Transverse colon (tissue), 4 donors: ENCODE results near the gene VARS1. TPM values are rescaled to one million over a fixed set of nuclear protein-coding genes. Genes with fewer than 3 reads are reported as not detected.
A peak's percentile ranks its signal among the peaks of the same experiment; 100 is the strongest.
"Not testable (repeated sequence)": the region's sequence is repeated elsewhere in the genome, so short reads cannot be mapped to it uniquely, and the experiment has no call there.

Experiments used
- DNase-seq: peaks from one replicate; pipeline ENCODE4 v3.0.0-alpha.2; 2019
- H3K27ac ChIP-seq, 4 donors: fragments of 200-600 bp; sonication (generic); 2 replicates each; pipeline ENCODE4 v1.5.1; 2016 to 2018; ENCODE audit warnings: inconsistent platforms in 4 of 4
- H3K27me3 ChIP-seq: fragments of 200-600 bp; sonication (generic); 2 replicates; pipeline ENCODE4 v1.5.1; 2017; ENCODE audit warnings: inconsistent platforms
- H3K36me3 ChIP-seq, 4 donors: fragments of 200-600 bp; sonication (generic); 2 replicates each; pipeline ENCODE4 v1.5.1; 2017 to 2019; ENCODE audit warnings: inconsistent platforms in 4 of 4
- H3K4me1 ChIP-seq, 4 donors: fragments of 200-600 bp; sonication (generic); 2 replicates each; pipeline ENCODE4 v1.5.1; 2017 to 2020; ENCODE audit warnings: inconsistent platforms in 4 of 4
- H3K4me3 ChIP-seq, 4 donors: fragments of 200-600 bp; sonication (generic); 1 replicate in 1 of 4; 2 replicates in 3 of 4; pipeline versions ENCODE4 v1.5.1 to v1.6.1; 2017 to 2019; ENCODE audit warnings: inconsistent platforms in 4 of 4
- H3K9me3 ChIP-seq, 2 donors: fragments of 200-600 bp; sonication (generic); 2 replicates each; pipeline ENCODE4 v1.5.1; 2017 to 2019; ENCODE audit warnings: inconsistent platforms in 2 of 2
- EP300 ChIP-seq: sonication (generic); formaldehyde crosslinking; IDR thresholded peaks from one replicate; pipeline ENCODE4 v1.6.1; 2017; ENCODE audit warnings: antibody characterized with exemption, low read depth
- POLR2A ChIP-seq: fragments of 450-650 bp; IDR thresholded peaks from one replicate; pipeline ENCODE4 v1.6.1; 2016; ENCODE audit warnings: antibody characterized with exemption, mild to moderate bottlenecking, moderate library complexity
- POLR2AphosphoS5 ChIP-seq, 3 donors: sonication (generic); formaldehyde crosslinking; IDR thresholded peaks; one replicate each; pipeline ENCODE4 v1.6.1; 2016; ENCODE audit warnings: antibody characterized with exemption in 3 of 3
- WGBS, 2 donors: methylation state at CpG; one replicate each; pipeline ENCODE4 v1.1.5; 2018; ENCODE audit warnings: low coverage in 1 of 2; 5-methylcytosine and 5-hydroxymethylcytosine counted together
- in situ Hi-C, 4 donors: fragments of 200-750 bp; cut with MboI; loops; one replicate each; pipeline versions ENCODE4 v1.15.0 to v1.15.1; 2017; ENCODE audit warnings: low sequenced_read_pairs in 3 of 4, low pct_ligation_motif_present in 1 of 4, low pct_unique_long_range_greater_than_20kb in 1 of 4
- intact Hi-C: fragments of 100-400 bp; cut with DNase I; formaldehyde crosslinking; loops from one replicate; pipeline ENCODE4 v1.15.1; 2023; ENCODE audit warnings: low total_unique reads
- total RNA-seq, 4 donors: library from RNA; depleted of rRNA; stranded (reverse); fragments of >200 nt; gene quantifications; one replicate each; pipeline ENCODE4 v1.1.0, GENCODE V29; 2016
- TF ChIP-seq, protein P1 (sequence below), 5 experiments: fragments of 200-600 bp in 3 of 5; fragments of 450-650 bp in 2 of 5; sonication (generic) in 3 of 5; IDR thresholded peaks; 1 replicate in 2 of 5; 2 replicates in 3 of 5; pipeline ENCODE4 v1.5.1; 2016 to 2017; ENCODE audit warnings: antibody characterized with exemption in 5 of 5, inconsistent platforms in 3 of 5, mild to moderate bottlenecking in 2 of 5, moderate library complexity in 1 of 5

Gene VARS1
- total RNA-seq, result 10 to 100 TPM; 18.0 to 54.7 (median 31.1) TPM

- H3K4me1 ChIP-seq, result peaks cover 12 to 19% (median 15%) of the 10 kb centered on the region in 4 donors
These were observed at the start of gene VARS1 for GRCh38 chr6:31795616-31796298. Gene VARS1, minus strand, starts transcription at chr6:31795752. Its CDS starts 535 bp downstream, at chr6:31795217.

GRCh38 chr6:31844507-31844906 lies 49.0 kb upstream of the VARS1 start:
- peaks cover 0 to 19% (median 8%) of the 10 kb centered on the region in 4 donors for H3K36me3 ChIP-seq
- TF ChIP-seq EP300 (no peak), POLR2A (no peak), POLR2AphosphoS5 (IDR thresholded peaks at IDR 0.05) (no peak)
- TF ChIP-seq, protein P1, sequence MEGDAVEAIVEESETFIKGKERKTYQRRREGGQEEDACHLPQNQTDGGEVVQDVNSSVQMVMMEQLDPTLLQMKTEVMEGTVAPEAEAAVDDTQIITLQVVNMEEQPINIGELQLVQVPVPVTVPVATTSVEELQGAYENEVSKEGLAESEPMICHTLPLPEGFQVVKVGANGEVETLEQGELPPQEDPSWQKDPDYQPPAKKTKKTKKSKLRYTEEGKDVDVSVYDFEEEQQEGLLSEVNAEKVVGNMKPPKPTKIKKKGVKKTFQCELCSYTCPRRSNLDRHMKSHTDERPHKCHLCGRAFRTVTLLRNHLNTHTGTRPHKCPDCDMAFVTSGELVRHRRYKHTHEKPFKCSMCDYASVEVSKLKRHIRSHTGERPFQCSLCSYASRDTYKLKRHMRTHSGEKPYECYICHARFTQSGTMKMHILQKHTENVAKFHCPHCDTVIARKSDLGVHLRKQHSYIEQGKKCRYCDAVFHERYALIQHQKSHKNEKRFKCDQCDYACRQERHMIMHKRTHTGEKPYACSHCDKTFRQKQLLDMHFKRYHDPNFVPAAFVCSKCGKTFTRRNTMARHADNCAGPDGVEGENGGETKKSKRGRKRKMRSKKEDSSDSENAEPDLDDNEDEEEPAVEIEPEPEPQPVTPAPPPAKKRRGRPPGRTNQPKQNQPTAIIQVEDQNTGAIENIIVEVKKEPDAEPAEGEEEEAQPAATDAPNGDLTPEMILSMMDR (IDR thresholded peaks at IDR 0.05), result no peak
- H3K27ac ChIP-seq, result no peak overlapping the region
- in situ Hi-C loops, result no loop called here
- no peak overlapping the region for H3K4me3 ChIP-seq
- H3K9me3 ChIP-seq, result no peaks in the 10 kb centered on the region
- intact Hi-C loops, result no loop called here
- WGBS, 2 donors, result 90% methylated on average over 3 of the region's 3 CpGs; no CpG with 5 or more reads in 1 of the 2 donors
- no peaks in the 10 kb centered on the region for H3K4me1 ChIP-seq
- DNase-seq, result no peak
- no peaks in the 10 kb centered on the region for H3K27me3 ChIP-seq

More at GRCh38 chr6:31795616-31796298, at the start of gene VARS1:
- no peaks in the 10 kb centered on the region for H3K27me3 ChIP-seq
- in situ Hi-C loops (no loop called here), intact Hi-C loops (no loop called here)
- no peaks in the 10 kb centered on the region for H3K9me3 ChIP-seq
- H3K27ac ChIP-seq, result peak within 1 kb of the TSS; percentile 93 to 97 (median 95)
- peaks cover 0 to 7% (median 3%) of the 10 kb centered on the region in 4 donors for H3K36me3 ChIP-seq
- TF ChIP-seq POLR2A, result peak; percentile 44
- no peak for TF ChIP-seq EP300
- TF ChIP-seq, protein P1 (IDR thresholded peaks at IDR 0.05), result peak; percentile 67 to 94 (median 77)
- peak; percentile 29 to 61 (median 59) for TF ChIP-seq POLR2AphosphoS5 (IDR thresholded peaks at IDR 0.05)
- DNase-seq, result peak; percentile 96
- peak within 1 kb of the TSS; percentile 70 to 99 (median 89) for H3K4me3 ChIP-seq
- 1% methylated on average over 23 of the region's 75 CpGs; no CpG with 5 or more reads in 1 of the 2 donors for WGBS, 2 donors

DNA sequence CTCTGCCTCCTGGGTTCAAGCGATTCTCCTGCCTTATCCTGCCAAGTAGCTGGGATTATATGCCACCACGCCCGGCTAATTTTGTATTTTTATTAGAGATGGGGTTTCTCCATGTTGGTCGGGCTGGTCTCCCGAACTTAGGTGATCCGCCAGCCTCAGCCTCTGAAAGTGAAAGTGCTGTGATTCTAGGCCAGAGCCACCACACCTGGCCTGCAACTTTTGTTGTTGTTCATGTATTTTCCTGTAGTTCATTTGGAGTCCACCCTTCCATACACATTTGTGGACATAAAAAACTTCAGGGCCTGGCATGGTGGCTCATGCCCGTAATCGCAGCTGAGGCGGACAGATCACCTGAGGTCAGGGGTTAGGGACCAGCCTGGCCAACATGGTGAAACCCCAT lies 46.5 kb upstream of the VARS1 start:
- intact Hi-C loops (no loop called here), in situ Hi-C loops (no loop called here)
- Histone ChIP-seq H3K27me3 (no peaks in the 10 kb centered on the region), H3K36me3 (peaks cover 0 to 36% (median 18%) of the 10 kb centered on the region in 4 donors), H3K4me3 (no peak overlapping the region), H3K4me1 (peaks cover 4 to 24% (median 18%) of the 10 kb centered on the region in 4 donors), H3K9me3 (no peaks in the 10 kb centered on the region), H3K27ac (no peak overlapping the region)
- no peak for DNase-seq
- 75% methylated on average over 9 of the region's 9 CpGs; no CpG with 5 or more reads in 1 of the 2 donors for WGBS, 2 donors
- TF ChIP-seq POLR2AphosphoS5 (IDR thresholded peaks at IDR 0.05) (no peak), POLR2A (no peak), EP300 (no peak)
- TF ChIP-seq, protein P1 (IDR thresholded peaks at IDR 0.05), result no peak

- H3K27me3 ChIP-seq, H3K9me3 ChIP-seq, H3K4me3 ChIP-seq, H3K27ac ChIP-seq, DNase-seq, in situ Hi-C loops: not testable (repeated sequence)
- peaks cover 9 to 42% (median 34%) of the 10 kb centered on the region in 4 donors for H3K4me1 ChIP-seq
- WGBS, 2 donors, result 88 to 90% methylated on average over 5 to 8 of the region's 8 CpGs
- intact Hi-C loops, result loop anchor here (10.0 kb wide), 1 partner anchor 155 kb away; the partner anchor contains the start of gene LY6G5C
- H3K36me3 ChIP-seq, result peaks cover 0 to 36% (median 18%) of the 10 kb centered on the region in 4 donors
These were observed 44.2 kb upstream of the VARS1 start for GRCh38 chr6:31839779-31840126.
